HG02588 (cell line): ENCODE data around the gene TELO2.

ENCODE experiments used
- ATAC-seq: cut with Tn5 transposase; IDR thresholded peaks from one replicate; pipeline ENCODE4 v1.9.1; 2021; ENCODE audit warnings: mild to moderate bottlenecking, moderate library complexity; ENCODE audit not compliant: unreplicated experiment

Gene TELO2

GRCh38 chr16:1511662-1512569, 18.8 kb downstream of the TELO2 start:
- ATAC-seq = no peak

- no peak for ATAC-seq
Observed at GRCh38 chr16:1512774-1513173, 19.6 kb downstream of the TELO2 start.

GRCh38 chr16:1514507-1514906, 21.3 kb downstream of the TELO2 start:
- ATAC-seq = no peak

GRCh38 chr16:1518626-1519135, 25.5 kb downstream of the TELO2 start:
- ATAC-seq = no peak

- ATAC-seq = no peak
Observed at GRCh38 chr16:1519831-1520230, 26.7 kb downstream of the TELO2 start.

- ATAC-seq = no peak
Observed at GRCh38 chr16:1520461-1520860, 27.3 kb downstream of the TELO2 start.

- no peak for ATAC-seq
Observed at GRCh38 chr16:1523581-1524245, 30.6 kb downstream of the TELO2 start.

- no peak for ATAC-seq
Observed at GRCh38 chr16:1524366-1524765, 31.2 kb downstream of the TELO2 start.

- ATAC-seq = no peak
Observed at GRCh38 chr16:1525871-1526607, 32.9 kb downstream of the TELO2 start.

GRCh38 chr16:1526608-1527555, 33.7 kb downstream of the TELO2 start:
- no peak for ATAC-seq

GRCh38 chr16:1527836-1528811, 35.0 kb downstream of the TELO2 start:
- ATAC-seq = no peak

GRCh38 chr16:1528921-1529537, 35.9 kb downstream of the TELO2 start:
- no peak for ATAC-seq

GRCh38 chr16:1530349-1530882, 37.3 kb downstream of the TELO2 start:
- no peak for ATAC-seq

- ATAC-seq = no peak
Observed at GRCh38 chr16:1530883-1531637, 37.9 kb downstream of the TELO2 start.

GRCh38 chr16:1531638-1531910, 38.4 kb downstream of the TELO2 start:
- no peak for ATAC-seq

GRCh38 chr16:1532081-1532760, 39.1 kb downstream of the TELO2 start:
- ATAC-seq = no peak

- no peak for ATAC-seq
Observed at GRCh38 chr16:1532771-1533170, 39.6 kb downstream of the TELO2 start.
